ENCODE data around the gene CASP12.

The CASP12 gene

DNA sequence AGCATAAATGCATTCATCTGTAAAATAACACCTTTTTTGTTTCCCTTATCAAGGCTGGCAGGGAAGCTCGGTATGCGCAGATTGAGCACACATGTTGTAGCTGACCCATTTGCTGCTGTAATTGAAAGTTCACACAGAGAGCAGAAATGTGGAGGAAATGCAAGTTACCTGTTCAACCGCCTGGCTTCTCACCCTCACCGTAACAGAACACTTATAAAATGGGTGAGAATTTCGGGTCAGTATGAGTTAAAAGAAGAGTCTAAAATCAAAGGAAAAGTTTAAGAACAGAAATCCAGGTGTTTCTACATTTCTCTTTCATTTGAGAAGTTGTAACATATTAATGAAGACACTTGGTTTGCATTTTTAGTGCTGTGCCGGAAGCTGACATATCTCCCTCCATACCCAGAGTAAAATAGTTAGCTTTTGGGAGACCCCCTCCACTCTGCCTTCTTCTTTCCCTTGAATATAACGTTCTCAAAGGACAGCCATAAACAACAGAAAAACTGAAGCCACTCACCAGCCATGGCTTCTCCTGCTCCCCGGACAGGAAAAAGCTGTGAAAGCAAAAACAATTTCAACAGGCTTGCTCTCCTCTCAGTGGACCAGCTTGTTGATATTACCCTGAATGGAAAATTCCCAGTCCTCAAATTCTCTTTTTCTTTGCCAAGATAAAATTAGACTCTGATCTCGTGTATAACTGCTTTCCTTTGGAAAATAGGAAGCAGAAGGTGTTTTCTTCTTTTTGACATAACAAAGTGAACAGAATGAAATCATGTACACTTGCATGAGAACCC, at the start of gene CASP12:
Gene CASP12 (minus strand): TSS at position 570 of the 794 bp plus-strand sequence.
- ATAC-seq = no peak
- TF ChIP-seq CSRNP3 (CRISPR knock-in tag; IDR thresholded peaks at IDR 0.05) = no peak
- TF ChIP-seq PPARA (CRISPR knock-in tag; IDR thresholded peaks at IDR 0.05; ENCODE audit: borderline replicate concordance) = no peak
- no peak for TF ChIP-seq ZNF70 (CRISPR knock-in tag; IDR thresholded peaks at IDR 0.05)

DNA sequence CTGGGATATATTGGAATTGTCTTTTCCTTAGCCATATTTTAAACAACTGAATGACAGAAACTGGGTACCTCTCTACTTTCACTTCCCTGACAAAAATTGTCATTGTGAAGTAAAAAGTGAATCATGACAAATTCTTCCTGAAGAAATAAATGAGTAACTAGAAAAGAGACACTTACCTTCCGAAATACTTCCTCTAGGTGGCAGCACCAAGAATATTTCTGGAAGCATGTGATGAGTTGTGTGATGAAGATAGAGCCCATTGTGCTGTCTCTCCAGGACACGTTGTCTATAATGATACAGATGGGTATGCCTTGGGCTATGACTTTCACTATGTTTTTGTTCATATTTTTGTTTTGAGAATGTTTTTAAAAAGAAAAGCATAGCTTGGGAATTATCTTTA, 48.6 kb upstream of the CASP12 start:
- peak; percentile 63; the same call in 2 of the 3 replicates for ATAC-seq
- TF ChIP-seq ISL1 (CRISPR knock-in tag; IDR thresholded peaks at IDR 0.05) (no peak), ZC3H10 (CRISPR knock-in tag; IDR thresholded peaks at IDR 0.05) (no peak), ZNF8 (CRISPR knock-in tag; IDR thresholded peaks at IDR 0.05) (no peak), CSRNP3 (CRISPR knock-in tag; IDR thresholded peaks at IDR 0.05) (no peak), ZNF70 (CRISPR knock-in tag; IDR thresholded peaks at IDR 0.05) (no peak)
- TF ChIP-seq, protein P1, sequence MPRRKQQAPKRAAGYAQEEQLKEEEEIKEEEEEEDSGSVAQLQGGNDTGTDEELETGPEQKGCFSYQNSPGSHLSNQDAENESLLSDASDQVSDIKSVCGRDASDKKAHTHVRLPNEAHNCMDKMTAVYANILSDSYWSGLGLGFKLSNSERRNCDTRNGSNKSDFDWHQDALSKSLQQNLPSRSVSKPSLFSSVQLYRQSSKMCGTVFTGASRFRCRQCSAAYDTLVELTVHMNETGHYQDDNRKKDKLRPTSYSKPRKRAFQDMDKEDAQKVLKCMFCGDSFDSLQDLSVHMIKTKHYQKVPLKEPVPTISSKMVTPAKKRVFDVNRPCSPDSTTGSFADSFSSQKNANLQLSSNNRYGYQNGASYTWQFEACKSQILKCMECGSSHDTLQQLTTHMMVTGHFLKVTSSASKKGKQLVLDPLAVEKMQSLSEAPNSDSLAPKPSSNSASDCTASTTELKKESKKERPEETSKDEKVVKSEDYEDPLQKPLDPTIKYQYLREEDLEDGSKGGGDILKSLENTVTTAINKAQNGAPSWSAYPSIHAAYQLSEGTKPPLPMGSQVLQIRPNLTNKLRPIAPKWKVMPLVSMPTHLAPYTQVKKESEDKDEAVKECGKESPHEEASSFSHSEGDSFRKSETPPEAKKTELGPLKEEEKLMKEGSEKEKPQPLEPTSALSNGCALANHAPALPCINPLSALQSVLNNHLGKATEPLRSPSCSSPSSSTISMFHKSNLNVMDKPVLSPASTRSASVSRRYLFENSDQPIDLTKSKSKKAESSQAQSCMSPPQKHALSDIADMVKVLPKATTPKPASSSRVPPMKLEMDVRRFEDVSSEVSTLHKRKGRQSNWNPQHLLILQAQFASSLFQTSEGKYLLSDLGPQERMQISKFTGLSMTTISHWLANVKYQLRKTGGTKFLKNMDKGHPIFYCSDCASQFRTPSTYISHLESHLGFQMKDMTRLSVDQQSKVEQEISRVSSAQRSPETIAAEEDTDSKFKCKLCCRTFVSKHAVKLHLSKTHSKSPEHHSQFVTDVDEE (CRISPR knock-in tag; IDR thresholded peaks at IDR 0.05) = no peak

- TF ChIP-seq TCF4 (CRISPR knock-in tag; IDR thresholded peaks at IDR 0.05; ENCODE audit: borderline replicate concordance) = no peak
- no peak for TF ChIP-seq ESRRG (CRISPR knock-in tag; IDR thresholded peaks at IDR 0.05)
- no peak for TF ChIP-seq ZNF70 (CRISPR knock-in tag; IDR thresholded peaks at IDR 0.05)
- TF ChIP-seq ISL1 (CRISPR knock-in tag; IDR thresholded peaks at IDR 0.05) = no peak
- TF ChIP-seq, protein P1 (CRISPR knock-in tag; IDR thresholded peaks at IDR 0.05) = no peak
- TF ChIP-seq OSR1 (CRISPR knock-in tag; IDR thresholded peaks at IDR 0.05) = no peak
- no peak for TF ChIP-seq CSRNP3 (CRISPR knock-in tag; IDR thresholded peaks at IDR 0.05)
- no peak for TF ChIP-seq ARNTL (CRISPR knock-in tag; IDR thresholded peaks at IDR 0.05; ENCODE audit: borderline replicate concordance, low read depth)
- no peak for TF ChIP-seq GLIS3 (CRISPR knock-in tag; IDR thresholded peaks at IDR 0.05)
- TF ChIP-seq TOX (CRISPR knock-in tag; IDR thresholded peaks at IDR 0.05; ENCODE audit: borderline replicate concordance) = no peak
- no peak for TF ChIP-seq ZFP30 (CRISPR knock-in tag; IDR thresholded peaks at IDR 0.05)
- TF ChIP-seq ZFP3 (CRISPR knock-in tag; IDR thresholded peaks at IDR 0.05) = no peak
- no peak for TF ChIP-seq RARB (CRISPR knock-in tag; IDR thresholded peaks at IDR 0.05)
- TF ChIP-seq ZNF8 (CRISPR knock-in tag; IDR thresholded peaks at IDR 0.05) = no peak
- TF ChIP-seq SNAI2 (CRISPR knock-in tag; IDR thresholded peaks at IDR 0.05) = no peak
- no peak for ATAC-seq
Observed at GRCh38 chr11:104944076-104944475, 45.8 kb upstream of the CASP12 start.

Measured in SK-N-SH treated with all-trans-retinoic acid at 6 μM for 48 hours (cell line).